Neuron (in vitro differentiated cells): ENCODE results near the gene SLC51B.

Source experiments
- H2AFZ ChIP-seq: one replicate; pipeline ENCODE4 v1.6.1; 2013; ENCODE audit warnings: low read depth, mild to moderate bottlenecking, inconsistent platforms, low read length, moderate library complexity
- H3K27me3 ChIP-seq: one replicate; pipeline ENCODE4 v1.6.1; 2013; ENCODE audit warnings: low read length; ENCODE audit not compliant: insufficient read depth
- H3K36me3 ChIP-seq: one replicate; pipeline ENCODE4 v1.6.1; 2013; ENCODE audit warnings: low read length; ENCODE audit not compliant: insufficient read depth
- H3K4me1 ChIP-seq: one replicate; pipeline ENCODE4 v1.6.1; 2013; ENCODE audit warnings: low read length; ENCODE audit not compliant: insufficient read depth
- H3K4me3 ChIP-seq: 2 replicates; pipeline ENCODE4 v1.5.1; 2013; ENCODE audit warnings: mild to moderate bottlenecking, low read length, moderate library complexity
- H3K9me3 ChIP-seq: one replicate; pipeline ENCODE4 v1.6.1; 2013; ENCODE audit warnings: low read length

The SLC51B gene

GRCh38 chr15:65060641-65061397 is 15.6 kb downstream of the SLC51B start:
- Histone ChIP-seq H3K4me1 (peaks cover 7% of the 10 kb centered on the region), H3K4me3 (no peak overlapping the region), H2AFZ (no peak overlapping the region), H3K9me3 (no peaks in the 10 kb centered on the region), H3K36me3 (no peaks in the 10 kb centered on the region), H3K27me3 (no peaks in the 10 kb centered on the region)

GRCh38 chr15:65062061-65062460 is 16.9 kb downstream of the SLC51B start:
- peaks cover 8% of the 10 kb centered on the region for H3K27me3 ChIP-seq
- H3K36me3 ChIP-seq: no peaks in the 10 kb centered on the region
- H3K9me3 ChIP-seq: no peaks in the 10 kb centered on the region
- H2AFZ ChIP-seq: no peak overlapping the region
- peaks cover 4% of the 10 kb centered on the region for H3K4me1 ChIP-seq
- no peak overlapping the region for H3K4me3 ChIP-seq

- H3K27me3 ChIP-seq: peaks cover 14% of the 10 kb centered on the region
- H3K4me3 ChIP-seq: no peak overlapping the region
- no peak overlapping the region for H2AFZ ChIP-seq
- H3K4me1 ChIP-seq: no peaks in the 10 kb centered on the region
- H3K36me3 ChIP-seq: no peaks in the 10 kb centered on the region
- no peaks in the 10 kb centered on the region for H3K9me3 ChIP-seq
Measured at GRCh38 chr15:65062726-65063125, 17.5 kb downstream of the SLC51B start.

- no peaks in the 10 kb centered on the region for H3K4me1 ChIP-seq
Measured at GRCh38 chr15:65066001-65066634, 20.9 kb downstream of the SLC51B start.

GRCh38 chr15:65066635-65067316 is 21.6 kb downstream of the SLC51B start:
- H2AFZ ChIP-seq: no peak overlapping the region
- H3K4me3 ChIP-seq: no peak overlapping the region
- H3K36me3 ChIP-seq: no peaks in the 10 kb centered on the region
- no peaks in the 10 kb centered on the region for H3K4me1 ChIP-seq
- peaks cover 35% of the 10 kb centered on the region for H3K27me3 ChIP-seq
- H3K9me3 ChIP-seq: no peaks in the 10 kb centered on the region

More at GRCh38 chr15:65066001-65066634, 20.9 kb downstream of the SLC51B start:
- Histone ChIP-seq H2AFZ (no peak overlapping the region), H3K36me3 (no peaks in the 10 kb centered on the region), H3K9me3 (no peaks in the 10 kb centered on the region), H3K4me3 (no peak overlapping the region), H3K27me3 (peaks cover 35% of the 10 kb centered on the region)

- Histone ChIP-seq H3K36me3 (no peaks in the 10 kb centered on the region), H3K27me3 (peaks cover 35% of the 10 kb centered on the region), H3K4me1 (no peaks in the 10 kb centered on the region), H3K9me3 (no peaks in the 10 kb centered on the region), H3K4me3 (no peak overlapping the region), H2AFZ (no peak overlapping the region)
Measured at GRCh38 chr15:65067317-65067644, 22.1 kb downstream of the SLC51B start.

GRCh38 chr15:65067645-65068402 is 22.6 kb downstream of the SLC51B start, which contains the start of gene RASL12:
Gene RASL12 (minus strand): TSS chr15:65067991. CDS start chr15:65067835, 156 bp downstream.
- Histone ChIP-seq H3K9me3 (no peaks in the 10 kb centered on the region), H3K4me3 (no peak within 1 kb of the TSS), H3K27me3 (peaks cover 35% of the 10 kb centered on the region), H2AFZ (no peak within 1 kb of the TSS), H3K36me3 (no peaks in the 10 kb centered on the region), H3K4me1 (no peaks in the 10 kb centered on the region)

GRCh38 chr15:65068403-65068788 is 23.2 kb downstream of the SLC51B start:
- no peaks in the 10 kb centered on the region for H3K4me1 ChIP-seq
- no peak overlapping the region for H3K4me3 ChIP-seq
- no peak overlapping the region for H2AFZ ChIP-seq
- peaks cover 35% of the 10 kb centered on the region for H3K27me3 ChIP-seq
- H3K9me3 ChIP-seq: no peaks in the 10 kb centered on the region
- no peaks in the 10 kb centered on the region for H3K36me3 ChIP-seq

GRCh38 chr15:65069179-65069578 is 24.0 kb downstream of the SLC51B start:
- no peak overlapping the region for H3K4me3 ChIP-seq
- peaks cover 35% of the 10 kb centered on the region for H3K27me3 ChIP-seq
- no peak overlapping the region for H2AFZ ChIP-seq
- H3K4me1 ChIP-seq: no peaks in the 10 kb centered on the region
- no peaks in the 10 kb centered on the region for H3K9me3 ChIP-seq
- H3K36me3 ChIP-seq: no peaks in the 10 kb centered on the region

GRCh38 chr15:65069779-65070546 is 24.8 kb downstream of the SLC51B start:
- Histone ChIP-seq H3K36me3 (no peaks in the 10 kb centered on the region), H3K27me3 (peaks cover 35% of the 10 kb centered on the region)

GRCh38 chr15:65071381-65071811 is 26.2 kb downstream of the SLC51B start:
- no peaks in the 10 kb centered on the region for H3K9me3 ChIP-seq
- no peak overlapping the region for H2AFZ ChIP-seq
- H3K4me1 ChIP-seq: no peaks in the 10 kb centered on the region

More at GRCh38 chr15:65069779-65070546, 24.8 kb downstream of the SLC51B start:
- Histone ChIP-seq H3K4me3 (no peak overlapping the region), H3K9me3 (no peaks in the 10 kb centered on the region), H2AFZ (no peak overlapping the region), H3K4me1 (no peaks in the 10 kb centered on the region)

GRCh38 chr15:65072027-65072426 is 26.8 kb downstream of the SLC51B start:
- H3K4me1 ChIP-seq: no peaks in the 10 kb centered on the region
- peaks cover 27% of the 10 kb centered on the region for H3K27me3 ChIP-seq
- H3K9me3 ChIP-seq: no peaks in the 10 kb centered on the region
- H3K36me3 ChIP-seq: no peaks in the 10 kb centered on the region
- H2AFZ ChIP-seq: no peak overlapping the region
- H3K4me3 ChIP-seq: no peak overlapping the region

More at GRCh38 chr15:65071381-65071811, 26.2 kb downstream of the SLC51B start:
- Histone ChIP-seq H3K4me3 (no peak overlapping the region), H3K36me3 (no peaks in the 10 kb centered on the region), H3K27me3 (peaks cover 32% of the 10 kb centered on the region)
